ENCODE measurements around the gene ADAMTSL1. TPM values are rescaled to one million over a fixed set of nuclear protein-coding genes. Genes with fewer than 3 reads are reported as not detected.

The ADAMTSL1 gene
- total RNA-seq, 1 experiment from 2014 or later, result 1.2 TPM

- DNase-seq, result no peak
- Histone ChIP-seq H3K4me2 (ENCODE audit: insufficient read depth, insufficient read length, low read length) (no peak overlapping the region), H4K8ac (replicated peaks; ENCODE audit: insufficient read length, low read depth, low read length) (no peak overlapping the region), H3K9ac (ENCODE audit: extremely low read depth, insufficient read length, low read length) (no peak overlapping the region), H2BK20ac (ENCODE audit: low read depth, low read length, poor library complexity, severe bottlenecking) (no peak overlapping the region), H3K79me2 (ENCODE audit: insufficient read depth, low read length) (no peaks in the 10 kb centered on the region), H4K91ac (ENCODE audit: insufficient read length, low read depth, low read length) (no peak overlapping the region), H3K4ac (ENCODE audit: low read depth, low read length) (no peak overlapping the region), H3T11ph (ENCODE audit: low read length) (no peak overlapping the region), H2BK120ac (ENCODE audit: low read depth, low read length, poor library complexity, severe bottlenecking) (no peak overlapping the region), H3K9me3 (ENCODE audit: control insufficient read depth, low read depth, low read length) (no peaks in the 10 kb centered on the region), H2BK15ac (ENCODE audit: low read depth, low read length) (no peak overlapping the region), H3K27ac (ENCODE audit: insufficient read length, low read depth, low read length) (no peak overlapping the region), H3K79me1 (ENCODE audit: insufficient read depth, low read depth, low read length, poor library complexity, severe bottlenecking) (no peaks in the 10 kb centered on the region), H2AFZ (ENCODE audit: low read length) (no peak overlapping the region), H2BK5ac (ENCODE audit: insufficient read length, low read length) (no peak overlapping the region), H2AK5ac (ENCODE audit: insufficient read length, low read length) (no peak overlapping the region), H3K18ac (ENCODE audit: insufficient read length, low read depth, low read length) (no peak overlapping the region), H3K27me3 (ENCODE audit: insufficient read depth, low read length) (no peaks in the 10 kb centered on the region), H3K56ac (ENCODE audit: insufficient read length, low read depth, low read length) (no peak overlapping the region), H3K23me2 (ENCODE audit: insufficient read length, low read depth, low read length, poor library complexity, severe bottlenecking) (no peaks in the 10 kb centered on the region), H4K5ac (ENCODE audit: insufficient read length, low read depth, low read length) (no peak overlapping the region), H3K23ac (ENCODE audit: insufficient read length, low read depth, low read length) (no peak overlapping the region), H2BK12ac (ENCODE audit: insufficient read length, low read depth, low read length) (no peak overlapping the region), H3K14ac (ENCODE audit: insufficient read depth, low read length) (no peak overlapping the region), H3K4me1 (ENCODE audit: insufficient read depth, low read length) (no peaks in the 10 kb centered on the region; the same call in 1 of the 2 replicates), H4K20me1 (ENCODE audit: control insufficient read depth, insufficient read depth, insufficient read length) (no peaks in the 10 kb centered on the region)
- no peak for TF ChIP-seq CTCF (conservative IDR thresholded peaks at IDR 0.05)
- Mint-ChIP-seq H3K9me3 (peaks cover 0 to 6% of the 10 kb centered on the region in 2 experiments; a peak in 3 of 5 replicates), H3K27me3 (ENCODE audit: low read depth) (no peaks in the 10 kb centered on the region), H3K4me1 (peaks cover 17 to 26% of the 10 kb centered on the region in 2 experiments), H3K27ac (no peak overlapping the region), H3K36me3 (ENCODE audit: insufficient read depth in 1 of 3, low read depth in 3 of 3) (peaks cover 0 to 4% (median 0%) of the 10 kb centered on the region in 3 experiments; a peak in 1 of 7 replicates), H3K4me3 (no peak overlapping the region)
- no CpG with 5 or more reads among the region's 1 CpG for WGBS (ENCODE audit: extremely low coverage, insufficient read length, low lambda C conversion rate)
Measured at GRCh38 chr9:18798106-18798505, 324.2 kb downstream of the ADAMTSL1 start.

Data from H9 (cell line).